22Rv1 (cell line): ENCODE data around the gene DTNA.

Source experiments
- CTCF ChIP-seq: fragments of 450-650 bp; IDR thresholded peaks from 2 replicates; pipeline ENCODE4 v1.5.1; 2017; ENCODE audit warnings: mild to moderate bottlenecking
- ZFX ChIP-seq: fragments of 450-650 bp; IDR thresholded peaks from 2 replicates; pipeline ENCODE4 v1.6.1; 2017; ENCODE audit warnings: antibody characterized with exemption, borderline replicate concordance

GRCh38 chr18:34746614-34747013 lies 36.5 kb downstream of the DTNA start:
- no peak for TF ChIP-seq CTCF
- TF ChIP-seq ZFX = no peak
